Transverse colon (tissue), 4 donors: ENCODE data around the gene ATP5MC2.

Experiments used
- EP300 ChIP-seq: sonication (generic); formaldehyde crosslinking; IDR thresholded peaks from one replicate; pipeline ENCODE4 v1.6.1; 2017; ENCODE audit warnings: antibody characterized with exemption, low read depth
- POLR2A ChIP-seq: fragments of 450-650 bp; IDR thresholded peaks from one replicate; pipeline ENCODE4 v1.6.1; 2016; ENCODE audit warnings: antibody characterized with exemption, mild to moderate bottlenecking, moderate library complexity
- POLR2AphosphoS5 ChIP-seq, 3 donors: sonication (generic); formaldehyde crosslinking; IDR thresholded peaks; one replicate each; pipeline ENCODE4 v1.6.1; 2016; ENCODE audit warnings: antibody characterized with exemption in 3 of 3
- TF ChIP-seq, protein P1 (sequence below), 5 experiments: fragments of 200-600 bp in 3 of 5; fragments of 450-650 bp in 2 of 5; sonication (generic) in 3 of 5; IDR thresholded peaks; 1 replicate in 2 of 5; 2 replicates in 3 of 5; pipeline ENCODE4 v1.5.1; 2016 to 2017; ENCODE audit warnings: antibody characterized with exemption in 5 of 5, inconsistent platforms in 3 of 5, mild to moderate bottlenecking in 2 of 5, moderate library complexity in 1 of 5

GRCh38 chr12:53694756-53695151 lies 18.9 kb upstream of the ATP5MC2 start:
- TF ChIP-seq, protein P1, sequence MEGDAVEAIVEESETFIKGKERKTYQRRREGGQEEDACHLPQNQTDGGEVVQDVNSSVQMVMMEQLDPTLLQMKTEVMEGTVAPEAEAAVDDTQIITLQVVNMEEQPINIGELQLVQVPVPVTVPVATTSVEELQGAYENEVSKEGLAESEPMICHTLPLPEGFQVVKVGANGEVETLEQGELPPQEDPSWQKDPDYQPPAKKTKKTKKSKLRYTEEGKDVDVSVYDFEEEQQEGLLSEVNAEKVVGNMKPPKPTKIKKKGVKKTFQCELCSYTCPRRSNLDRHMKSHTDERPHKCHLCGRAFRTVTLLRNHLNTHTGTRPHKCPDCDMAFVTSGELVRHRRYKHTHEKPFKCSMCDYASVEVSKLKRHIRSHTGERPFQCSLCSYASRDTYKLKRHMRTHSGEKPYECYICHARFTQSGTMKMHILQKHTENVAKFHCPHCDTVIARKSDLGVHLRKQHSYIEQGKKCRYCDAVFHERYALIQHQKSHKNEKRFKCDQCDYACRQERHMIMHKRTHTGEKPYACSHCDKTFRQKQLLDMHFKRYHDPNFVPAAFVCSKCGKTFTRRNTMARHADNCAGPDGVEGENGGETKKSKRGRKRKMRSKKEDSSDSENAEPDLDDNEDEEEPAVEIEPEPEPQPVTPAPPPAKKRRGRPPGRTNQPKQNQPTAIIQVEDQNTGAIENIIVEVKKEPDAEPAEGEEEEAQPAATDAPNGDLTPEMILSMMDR (IDR thresholded peaks at IDR 0.05) = no peak
- TF ChIP-seq POLR2A (no peak), EP300 (no peak), POLR2AphosphoS5 (IDR thresholded peaks at IDR 0.05) (no peak)
